Neuron (in vitro differentiated cells): ENCODE measurements around the gene SLC9A3.

ENCODE experiments used
- H2AFZ ChIP-seq: one replicate; pipeline ENCODE4 v1.6.1; 2013; ENCODE audit warnings: low read depth, mild to moderate bottlenecking, inconsistent platforms, low read length, moderate library complexity
- H3K27me3 ChIP-seq: one replicate; pipeline ENCODE4 v1.6.1; 2013; ENCODE audit warnings: low read length; ENCODE audit not compliant: insufficient read depth
- H3K36me3 ChIP-seq: one replicate; pipeline ENCODE4 v1.6.1; 2013; ENCODE audit warnings: low read length; ENCODE audit not compliant: insufficient read depth
- H3K4me1 ChIP-seq: one replicate; pipeline ENCODE4 v1.6.1; 2013; ENCODE audit warnings: low read length; ENCODE audit not compliant: insufficient read depth
- H3K4me3 ChIP-seq: 2 replicates; pipeline ENCODE4 v1.5.1; 2013; ENCODE audit warnings: mild to moderate bottlenecking, low read length, moderate library complexity
- H3K9me3 ChIP-seq: one replicate; pipeline ENCODE4 v1.6.1; 2013; ENCODE audit warnings: low read length

Gene SLC9A3

DNA sequence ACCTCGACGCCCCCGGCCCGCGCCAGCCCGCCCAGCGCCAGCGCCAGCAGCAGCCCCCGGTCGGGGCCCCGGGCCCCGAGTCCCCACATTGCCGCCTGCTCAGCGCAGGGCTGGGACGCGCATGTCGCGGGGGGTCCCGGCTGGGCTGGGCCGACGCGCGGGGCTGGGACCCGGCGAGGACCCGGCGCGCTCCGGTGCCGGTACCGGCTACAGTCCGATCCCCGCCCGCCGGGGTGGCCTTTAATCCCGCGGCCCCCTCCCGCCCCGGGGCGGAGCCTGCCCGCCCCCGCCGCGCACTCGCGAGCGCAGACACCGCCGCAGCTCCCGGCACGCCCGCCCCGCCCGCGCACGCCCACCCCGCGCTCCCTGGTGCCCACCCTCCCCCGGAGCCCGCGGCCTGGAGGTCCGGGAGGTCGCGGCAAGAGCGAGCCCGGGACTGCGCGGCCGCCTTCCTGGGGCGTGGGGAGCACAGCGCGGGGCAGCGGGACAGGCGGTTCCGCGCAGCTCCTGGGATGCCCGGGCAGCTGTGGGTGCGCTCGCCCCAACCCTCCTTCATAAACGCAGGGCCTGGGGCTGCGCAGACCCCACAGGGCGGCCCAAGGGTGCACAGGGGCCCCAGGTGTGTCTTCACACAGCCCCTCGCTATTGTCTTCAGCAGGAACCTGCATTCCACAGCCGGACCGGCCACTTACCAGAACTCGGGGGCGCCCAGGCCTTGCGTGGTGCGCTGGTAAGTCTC is at the start of gene SLC9A3:
TSS of gene SLC9A3 (minus strand) at position 216 of the 739 bp plus-strand sequence.
- peak within 1 kb of the TSS; percentile 61 for H2AFZ ChIP-seq
- H3K4me1 ChIP-seq, result peaks cover 14% of the 10 kb centered on the region
- H3K4me3 ChIP-seq, result no peak within 1 kb of the TSS
- no peaks in the 10 kb centered on the region for H3K9me3 ChIP-seq
- H3K36me3 ChIP-seq, result no peaks in the 10 kb centered on the region
- peaks cover 85% of the 10 kb centered on the region for H3K27me3 ChIP-seq

DNA sequence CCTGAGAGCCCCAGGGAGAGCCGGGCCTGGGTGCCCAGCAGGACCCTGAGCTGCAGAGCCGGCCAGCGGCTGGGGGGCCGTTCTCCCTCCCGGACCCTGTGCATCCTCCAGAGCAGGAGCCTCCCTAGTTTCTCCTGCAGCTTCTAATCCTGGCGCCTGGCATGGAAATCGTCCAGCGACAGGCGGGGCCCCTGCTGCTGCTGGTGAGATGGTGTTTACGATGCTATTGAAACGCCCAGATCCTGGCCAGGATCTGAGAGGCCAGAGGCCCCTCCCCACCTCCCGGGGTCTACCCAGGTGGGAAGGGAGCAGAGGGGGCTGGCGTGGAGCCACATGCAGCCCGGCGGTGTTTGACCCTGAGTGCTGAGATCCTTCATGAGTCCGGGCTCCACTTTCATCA is 49.7 kb upstream of the SLC9A3 start:
- peaks cover 8% of the 10 kb centered on the region for H3K27me3 ChIP-seq
- no peaks in the 10 kb centered on the region for H3K4me1 ChIP-seq
- no peak overlapping the region for H2AFZ ChIP-seq
- H3K9me3 ChIP-seq, result peaks cover 11% of the 10 kb centered on the region
- no peak overlapping the region for H3K4me3 ChIP-seq
- H3K36me3 ChIP-seq, result no peaks in the 10 kb centered on the region

DNA sequence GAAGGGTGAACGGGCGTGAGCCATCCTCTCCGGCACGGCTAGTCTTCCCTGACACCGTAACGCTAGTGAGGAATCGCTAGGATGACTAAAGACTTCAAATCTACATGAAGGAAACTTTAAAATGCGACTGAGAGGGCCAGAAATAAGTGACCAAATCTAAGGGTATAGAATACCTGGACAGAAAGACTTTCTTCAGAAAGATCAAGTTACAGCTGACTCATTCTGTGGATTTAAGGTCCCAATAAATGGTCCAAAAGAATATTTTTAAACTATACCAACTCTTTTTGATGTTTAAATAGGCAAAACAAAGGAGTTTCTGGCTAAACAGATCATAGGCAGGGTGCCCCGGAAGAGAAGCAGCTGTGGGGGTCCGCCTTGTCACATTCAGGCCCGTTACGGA is 49.0 kb upstream of the SLC9A3 start:
- peaks cover 12% of the 10 kb centered on the region for H3K9me3 ChIP-seq
- H3K4me1 ChIP-seq, result no peaks in the 10 kb centered on the region
- H2AFZ ChIP-seq, result no peak overlapping the region
- H3K36me3 ChIP-seq, result no peaks in the 10 kb centered on the region
- peaks cover 7% of the 10 kb centered on the region for H3K27me3 ChIP-seq
- no peak overlapping the region for H3K4me3 ChIP-seq

DNA sequence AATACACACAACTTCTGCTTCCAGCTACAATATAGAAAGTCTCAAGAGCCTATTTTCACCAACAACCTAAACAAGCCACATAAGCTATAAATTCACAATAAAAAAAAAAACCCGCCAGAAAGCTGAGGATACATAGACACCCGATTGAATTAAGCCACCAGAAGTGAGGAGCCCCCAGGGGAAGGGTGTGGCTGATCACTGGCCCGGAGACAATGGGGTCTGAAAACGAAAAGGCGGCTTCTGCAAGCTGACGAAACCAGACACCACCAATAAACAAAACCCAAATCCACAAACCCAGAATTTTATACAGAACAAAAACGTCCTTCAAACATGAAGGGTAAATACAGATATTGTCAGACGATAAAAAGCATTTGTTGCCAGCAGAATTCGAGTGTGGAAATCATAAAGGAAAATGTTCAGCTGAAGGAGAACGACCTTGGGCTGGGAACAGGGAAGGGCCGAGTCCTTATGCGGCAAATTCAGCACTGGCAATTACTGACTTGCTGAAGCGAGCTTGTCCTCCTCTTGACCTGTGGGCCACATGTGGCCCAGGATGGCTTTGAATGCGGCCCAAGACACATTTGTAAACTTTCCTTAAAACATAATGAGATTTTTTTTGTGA is 48.3 kb upstream of the SLC9A3 start:
- no peak overlapping the region for H3K4me3 ChIP-seq
- peaks cover 13% of the 10 kb centered on the region for H3K27me3 ChIP-seq
- H3K4me1 ChIP-seq, result no peaks in the 10 kb centered on the region
- H3K9me3 ChIP-seq, result peaks cover 16% of the 10 kb centered on the region
- H3K36me3 ChIP-seq, result no peaks in the 10 kb centered on the region
- H2AFZ ChIP-seq, result no peak overlapping the region

DNA sequence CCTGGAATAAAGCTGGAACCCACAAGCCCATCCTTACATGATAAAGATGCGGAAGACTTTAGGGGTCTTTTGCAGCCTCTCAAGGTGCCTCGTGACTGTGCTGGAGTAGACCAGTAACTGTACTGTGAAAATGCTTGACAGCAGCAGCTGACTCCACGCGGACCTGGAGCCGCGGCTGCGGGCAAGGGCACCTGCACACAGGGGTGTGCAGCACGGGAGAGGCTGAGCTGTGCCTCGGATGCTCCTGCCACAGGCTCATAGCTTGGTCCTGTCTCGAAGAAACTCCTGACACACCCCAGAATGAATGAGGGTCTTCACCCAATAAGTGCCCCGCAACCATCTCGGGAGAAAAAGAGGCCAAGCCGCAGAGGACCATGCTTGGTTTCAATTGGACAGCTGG is 47.5 kb upstream of the SLC9A3 start:
- no peak overlapping the region for H3K4me3 ChIP-seq
- no peaks in the 10 kb centered on the region for H3K4me1 ChIP-seq
- H2AFZ ChIP-seq, result no peak overlapping the region
- H3K9me3 ChIP-seq, result peaks cover 13% of the 10 kb centered on the region
- peaks cover 15% of the 10 kb centered on the region for H3K27me3 ChIP-seq
- H3K36me3 ChIP-seq, result no peaks in the 10 kb centered on the region

DNA sequence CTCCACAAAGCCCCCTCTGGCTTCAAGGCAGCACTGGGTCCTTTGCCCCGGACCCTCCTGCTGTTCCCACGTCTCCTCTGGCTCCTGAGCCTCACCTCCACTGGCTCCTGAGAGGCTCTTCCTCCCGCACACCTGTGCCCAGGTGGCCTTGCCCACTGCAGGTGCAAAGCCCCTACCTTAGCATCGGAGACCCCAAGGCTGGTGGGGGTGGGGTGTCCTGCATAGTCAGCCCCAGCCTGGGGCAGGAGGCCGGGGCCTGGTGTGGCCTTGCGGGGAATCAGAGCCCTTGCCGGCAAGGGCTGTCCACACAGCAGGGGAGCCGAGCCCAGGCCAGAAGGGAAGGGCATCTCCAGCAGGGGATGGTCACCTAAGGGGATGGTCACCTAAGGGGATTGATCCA is 46.6 kb upstream of the SLC9A3 start:
- Histone ChIP-seq H2AFZ (no peak overlapping the region), H3K9me3 (peaks cover 14% of the 10 kb centered on the region), H3K36me3 (no peaks in the 10 kb centered on the region), H3K27me3 (peaks cover 19% of the 10 kb centered on the region), H3K4me1 (no peaks in the 10 kb centered on the region), H3K4me3 (no peak overlapping the region)

DNA sequence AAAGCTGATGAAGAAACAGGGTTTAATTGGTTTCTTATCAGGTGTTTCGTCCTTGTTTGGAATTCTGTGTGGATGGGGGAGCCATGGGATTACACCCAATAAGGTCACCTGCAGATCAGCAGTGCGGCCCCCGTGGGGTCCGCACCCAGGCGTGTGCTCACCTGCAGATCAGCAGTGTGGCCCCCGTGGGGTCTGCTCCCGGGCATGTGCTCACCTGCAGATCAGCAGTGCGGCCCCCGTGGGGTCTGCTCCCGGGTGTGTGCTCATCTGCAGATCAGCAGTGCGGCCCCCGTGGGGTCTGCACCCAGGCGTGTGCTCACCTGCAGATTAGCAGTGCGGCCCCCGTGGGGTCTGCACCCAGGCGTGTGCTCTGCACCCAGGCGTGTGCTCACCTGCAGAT is 46.2 kb upstream of the SLC9A3 start:
- H3K36me3 ChIP-seq, result no peaks in the 10 kb centered on the region
- H3K9me3 ChIP-seq, result peaks cover 13% of the 10 kb centered on the region
- H2AFZ ChIP-seq, result no peak overlapping the region
- H3K4me3 ChIP-seq, result no peak overlapping the region
- H3K4me1 ChIP-seq, result no peaks in the 10 kb centered on the region
- H3K27me3 ChIP-seq, result peaks cover 18% of the 10 kb centered on the region

DNA sequence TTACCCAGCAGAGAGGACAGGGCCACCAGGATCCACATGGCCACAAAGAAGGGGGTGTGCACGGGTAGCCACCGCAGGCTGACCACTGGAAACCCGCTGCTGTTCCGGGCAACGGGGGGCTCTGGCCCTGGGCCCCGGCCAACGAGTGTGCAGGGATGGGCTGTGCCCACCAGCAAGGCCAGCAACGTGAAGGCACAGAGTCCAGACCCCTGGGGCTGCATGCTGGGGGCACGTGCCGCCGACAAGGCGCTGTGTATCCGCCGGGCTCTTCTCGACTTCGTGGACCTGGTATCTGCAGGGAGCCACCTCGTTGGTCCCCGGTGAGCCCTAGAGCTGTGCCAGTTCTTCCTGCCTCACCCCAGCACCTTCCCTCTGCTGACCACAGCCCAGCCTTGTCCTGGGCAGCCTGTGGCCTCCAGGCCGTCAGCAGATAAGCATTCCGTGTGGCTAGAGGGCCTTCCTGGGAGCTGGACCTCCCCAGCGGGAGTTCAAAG is 45.7 kb upstream of the SLC9A3 start:
- no peaks in the 10 kb centered on the region for H3K36me3 ChIP-seq
- peaks cover 12% of the 10 kb centered on the region for H3K9me3 ChIP-seq
- H3K4me3 ChIP-seq, result no peak overlapping the region
- H3K4me1 ChIP-seq, result no peaks in the 10 kb centered on the region
- H2AFZ ChIP-seq, result no peak overlapping the region
- H3K27me3 ChIP-seq, result peaks cover 18% of the 10 kb centered on the region

DNA sequence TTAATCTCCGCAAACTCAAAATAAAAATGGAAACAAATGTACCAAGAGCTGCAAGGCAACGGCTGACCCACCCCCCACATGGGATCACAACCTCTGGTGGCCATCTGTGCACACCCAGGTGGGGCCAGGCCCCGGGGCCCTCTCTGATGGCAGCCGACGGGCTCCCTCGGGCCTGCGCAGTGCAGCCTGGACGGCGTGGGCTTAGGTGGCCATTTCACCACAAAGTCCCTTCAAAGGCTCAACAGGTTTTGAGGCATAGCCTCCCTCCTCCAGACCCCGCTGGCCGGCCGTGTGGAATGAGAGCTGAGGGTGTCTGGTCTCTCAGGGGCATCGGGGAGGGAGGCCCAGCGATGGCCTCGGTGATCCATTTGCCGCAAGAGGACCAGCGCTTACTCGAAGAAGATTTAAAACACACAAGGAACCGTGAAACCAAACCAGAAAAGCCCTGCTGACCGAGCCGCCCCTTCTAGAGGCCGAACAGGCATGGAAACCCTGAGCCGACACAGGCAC is 45.2 kb upstream of the SLC9A3 start:
- H3K4me3 ChIP-seq, result no peak overlapping the region
- peaks cover 18% of the 10 kb centered on the region for H3K27me3 ChIP-seq
- H2AFZ ChIP-seq, result no peak overlapping the region
- H3K9me3 ChIP-seq, result peaks cover 12% of the 10 kb centered on the region
- no peaks in the 10 kb centered on the region for H3K4me1 ChIP-seq
- no peaks in the 10 kb centered on the region for H3K36me3 ChIP-seq

DNA sequence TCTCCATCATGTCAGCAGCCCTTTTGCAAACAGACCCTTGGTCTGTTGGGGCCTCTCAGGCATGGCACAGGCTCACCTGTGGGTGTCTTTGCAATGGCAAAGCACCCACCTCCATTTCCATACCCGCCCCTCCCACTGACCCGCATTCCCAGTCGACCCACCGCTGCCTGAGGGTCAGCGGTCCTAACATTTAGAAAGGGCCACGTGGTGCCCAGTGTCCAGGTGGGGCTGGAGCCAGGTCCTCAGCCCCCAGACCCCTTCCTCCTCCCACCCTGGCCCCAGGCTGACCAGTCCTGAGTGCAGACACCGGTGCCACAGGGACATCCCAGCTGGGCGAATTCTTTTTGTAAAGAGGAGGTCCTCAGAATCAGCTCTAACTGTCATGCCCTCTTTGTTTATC is 44.6 kb upstream of the SLC9A3 start:
- peaks cover 18% of the 10 kb centered on the region for H3K27me3 ChIP-seq
- H2AFZ ChIP-seq, result no peak overlapping the region
- H3K36me3 ChIP-seq, result no peaks in the 10 kb centered on the region
- no peak overlapping the region for H3K4me3 ChIP-seq
- H3K9me3 ChIP-seq, result peaks cover 12% of the 10 kb centered on the region
- H3K4me1 ChIP-seq, result no peaks in the 10 kb centered on the region

DNA sequence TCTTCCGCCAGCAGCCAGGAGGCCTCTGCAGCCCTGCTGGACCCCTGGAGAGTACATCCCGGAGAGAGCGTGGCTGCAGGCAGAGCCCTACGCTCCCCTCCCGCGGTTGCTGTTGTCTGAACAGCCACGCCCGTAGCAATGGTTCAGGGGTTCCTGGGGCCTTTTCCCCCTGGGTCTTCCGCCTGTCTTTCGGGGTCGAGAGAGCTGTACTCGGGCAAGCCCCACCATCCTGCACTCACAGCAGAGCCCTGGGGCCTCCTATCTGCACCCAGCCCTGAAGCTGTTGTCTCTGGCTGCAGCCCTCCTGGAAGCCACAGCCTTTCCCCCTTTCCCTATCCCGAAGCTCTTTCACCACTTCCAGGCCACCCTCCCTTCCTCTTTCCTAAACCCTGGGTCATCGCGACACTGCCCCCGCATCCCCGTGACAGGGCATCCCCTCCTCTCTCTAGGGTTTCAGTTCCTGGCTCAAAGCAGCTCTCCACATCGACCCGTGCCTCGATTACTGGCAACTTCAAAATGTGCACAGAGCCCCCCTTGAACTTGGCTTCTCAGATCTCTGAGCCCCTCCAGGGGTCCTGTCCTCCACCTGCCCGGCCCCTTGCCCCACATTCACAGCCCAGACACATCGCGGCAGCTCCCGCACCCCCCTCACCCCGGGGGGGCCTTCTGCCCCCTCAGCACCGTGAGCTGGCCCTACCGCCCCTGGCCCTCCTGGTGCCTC is 44.0 kb upstream of the SLC9A3 start:
- H3K27me3 ChIP-seq, result peaks cover 18% of the 10 kb centered on the region
- no peak overlapping the region for H2AFZ ChIP-seq
- H3K4me1 ChIP-seq, result no peaks in the 10 kb centered on the region
- no peak overlapping the region for H3K4me3 ChIP-seq
- no peaks in the 10 kb centered on the region for H3K36me3 ChIP-seq
- H3K9me3 ChIP-seq, result peaks cover 12% of the 10 kb centered on the region

DNA sequence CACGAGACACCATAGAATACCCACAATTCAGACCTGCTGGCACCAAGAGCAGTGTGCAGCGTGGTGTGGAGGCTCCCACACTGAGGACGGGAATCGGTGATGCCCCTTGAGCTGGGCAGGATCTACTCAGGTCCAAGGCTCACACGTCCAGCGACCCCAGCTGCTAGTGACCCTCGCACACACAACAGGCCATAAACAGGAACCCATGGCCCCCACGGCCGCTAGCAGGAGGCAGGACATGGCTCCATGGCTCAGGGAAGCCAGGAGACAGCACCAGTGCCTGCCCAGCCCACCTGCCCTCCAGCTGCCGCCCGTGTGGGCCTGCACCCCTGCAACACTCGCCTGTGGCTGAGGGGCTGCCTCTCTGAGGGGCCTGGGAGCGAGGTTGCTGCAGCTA is 43.4 kb upstream of the SLC9A3 start:
- Histone ChIP-seq H3K4me3 (no peak overlapping the region), H3K27me3 (peaks cover 18% of the 10 kb centered on the region), H2AFZ (no peak overlapping the region), H3K9me3 (peaks cover 12% of the 10 kb centered on the region), H3K36me3 (no peaks in the 10 kb centered on the region), H3K4me1 (no peaks in the 10 kb centered on the region)
